ENCODE results near the gene SLFN5. TPM values are rescaled to one million over a fixed set of nuclear protein-coding genes. Genes with fewer than 3 reads are reported as not detected.

SLFN5 gene
- total and polyA plus RNA-seq, 4 donors, result 3.3 to 66.3 (median 22.5) TPM

DNA sequence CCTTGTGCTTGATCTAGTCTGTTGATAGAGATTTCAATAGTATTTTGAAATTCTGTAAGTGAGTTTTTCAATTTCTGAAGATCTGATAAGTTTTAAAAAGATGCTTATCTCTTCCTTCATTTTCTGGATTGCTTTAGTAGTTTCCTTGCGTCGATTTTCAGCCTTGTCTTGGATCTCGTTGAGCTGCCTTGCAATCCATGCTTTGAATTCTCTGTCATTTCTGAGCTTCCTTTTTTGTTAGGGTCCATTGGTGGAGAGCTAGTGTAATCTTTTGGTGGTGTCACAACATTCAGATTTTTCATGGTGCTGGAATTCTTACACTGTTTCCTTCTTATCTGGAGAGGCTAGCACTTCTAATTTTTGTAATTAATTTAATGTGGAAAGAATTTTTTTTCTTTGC lies 69.5 kb downstream of the SLFN5 start:
- H3K27ac ChIP-seq (ENCODE audit: low read depth in 1 of 2, low read length in 2 of 2), result no peak overlapping the region
- no peak for ATAC-seq (ENCODE audit: low FRiP score)
- WGBS, 2 donors, result 62 to 67% methylated on average over 3 of the region's 3 CpGs

GRCh38 chr17:35312790-35313711 lies 70.2 kb downstream of the SLFN5 start:
- H3K4me1 ChIP-seq (ENCODE audit: control insufficient read depth in 1 of 2, insufficient read depth in 2 of 2, low read length in 2 of 2), result no peaks in the 10 kb centered on the region
- no peaks in the 10 kb centered on the region for H3K27me3 ChIP-seq (ENCODE audit: control insufficient read depth in 1 of 2, insufficient read depth in 2 of 2, low read length in 1 of 2)
- H3K36me3 ChIP-seq (ENCODE audit: control insufficient read depth in 1 of 2, insufficient read depth in 2 of 2, low read length in 1 of 2), result no peaks in the 10 kb centered on the region
- ATAC-seq (ENCODE audit: low FRiP score) (peak; percentile 93), DNase-seq (peak in 1 of 2 donors; percentile 70)
- H3K4me3 ChIP-seq (ENCODE audit: low read length in 2 of 2), result peak overlapping the region in 1 of 2 donors; percentile 38
- no peaks in the 10 kb centered on the region for H3K9me3 ChIP-seq (ENCODE audit: control insufficient read depth, low read length)
- H3K27ac ChIP-seq (ENCODE audit: low read depth in 1 of 2, low read length in 2 of 2), result no peak overlapping the region
- intact Hi-C loops (cut with DNase I), result loop anchor here in 1 of 2 donors (5.0 kb wide), 1 partner anchor 224 kb away; the partner anchor contains the start of gene SLFN12L
- WGBS, 2 donors, result 4 to 5% methylated on average over 20 of the region's 20 CpGs

More for the DNA sequence above, 69.5 kb downstream of the SLFN5 start:
- no peaks in the 10 kb centered on the region for H3K36me3 ChIP-seq (ENCODE audit: control insufficient read depth in 1 of 2, insufficient read depth in 2 of 2, low read length in 1 of 2)
- no peaks in the 10 kb centered on the region for H3K9me3 ChIP-seq (ENCODE audit: control insufficient read depth, low read length)
- intact Hi-C loops (cut with DNase I), result loop anchor here in 1 of 2 donors (5.0 kb wide), 1 partner anchor 225 kb away; the partner anchor contains the start of gene SLFN12L
- no peaks in the 10 kb centered on the region for H3K27me3 ChIP-seq (ENCODE audit: control insufficient read depth in 1 of 2, insufficient read depth in 2 of 2, low read length in 1 of 2)
- DNase-seq, result no peak
- no peaks in the 10 kb centered on the region for H3K4me1 ChIP-seq (ENCODE audit: control insufficient read depth in 1 of 2, insufficient read depth in 2 of 2, low read length in 2 of 2)
- H3K4me3 ChIP-seq (ENCODE audit: low read length in 2 of 2), result no peak overlapping the region

- peak; percentile 56 to 79 for DNase-seq
- ATAC-seq (ENCODE audit: low FRiP score), result peak; percentile 51
- H3K27ac ChIP-seq (ENCODE audit: low read depth in 1 of 2, low read length in 2 of 2), result no peak overlapping the region
- intact Hi-C loops (cut with DNase I), result loop anchor here (2.0 to 5.0 kb wide), 2 partner anchors 61 to 223 kb away; partner anchors contain the start of gene SLFN12L (in 1 of the 2)
- H3K4me1 ChIP-seq (ENCODE audit: control insufficient read depth in 1 of 2, insufficient read depth in 2 of 2, low read length in 2 of 2), result no peaks in the 10 kb centered on the region
- H3K9me3 ChIP-seq (ENCODE audit: control insufficient read depth, low read length), result no peaks in the 10 kb centered on the region
- 15 to 18% methylated on average over 19 of the region's 19 CpGs for WGBS, 2 donors
- H3K36me3 ChIP-seq (ENCODE audit: control insufficient read depth in 1 of 2, insufficient read depth in 2 of 2, low read length in 1 of 2), result no peaks in the 10 kb centered on the region
- H3K4me3 ChIP-seq (ENCODE audit: low read length in 2 of 2), result no peak overlapping the region
- H3K27me3 ChIP-seq (ENCODE audit: control insufficient read depth in 1 of 2, insufficient read depth in 2 of 2, low read length in 1 of 2), result no peaks in the 10 kb centered on the region
Measured at GRCh38 chr17:35313875-35314409, 71.1 kb downstream of the SLFN5 start.

- Histone ChIP-seq H3K9me3 (ENCODE audit: control insufficient read depth, low read length) (no peaks in the 10 kb centered on the region), H3K4me1 (ENCODE audit: control insufficient read depth in 1 of 2, insufficient read depth in 2 of 2, low read length in 2 of 2) (no peaks in the 10 kb centered on the region), H3K4me3 (ENCODE audit: low read length in 2 of 2) (no peak overlapping the region), H3K27me3 (ENCODE audit: control insufficient read depth in 1 of 2, insufficient read depth in 2 of 2, low read length in 1 of 2) (no peaks in the 10 kb centered on the region), H3K27ac (ENCODE audit: low read depth in 1 of 2, low read length in 2 of 2) (no peak overlapping the region), H3K36me3 (ENCODE audit: control insufficient read depth in 1 of 2, insufficient read depth in 2 of 2, low read length in 1 of 2) (no peaks in the 10 kb centered on the region)
- 82 to 87% methylated on average over 9 of the region's 9 CpGs for WGBS, 2 donors
- DNase-seq (no peak), ATAC-seq (ENCODE audit: low FRiP score) (peak; percentile 45)
- intact Hi-C loops (cut with DNase I), result loop anchor here (2.0 to 5.0 kb wide), 2 partner anchors 60 to 223 kb away; partner anchors contain the start of gene SLFN12L (in 1 of the 2)
Measured at GRCh38 chr17:35314415-35315216, 71.7 kb downstream of the SLFN5 start.

DNA sequence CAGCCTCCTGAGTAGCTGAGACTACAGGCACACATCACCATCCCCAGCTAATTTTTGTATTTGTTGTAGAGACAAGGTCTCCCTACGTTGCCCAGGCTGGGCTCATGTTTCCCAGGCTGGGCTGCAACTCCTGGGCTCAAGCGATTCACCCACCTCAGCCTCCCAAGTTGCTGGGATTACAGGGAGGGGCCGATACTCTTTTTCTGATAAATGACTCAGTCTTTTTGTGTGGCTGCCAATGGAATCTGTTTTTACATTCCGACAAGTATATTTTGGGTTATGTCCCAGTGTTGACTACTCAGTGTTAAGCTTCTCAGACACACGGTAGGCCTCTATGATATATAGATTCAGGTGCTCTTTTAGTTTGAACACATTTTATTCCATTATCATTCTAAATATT lies 72.4 kb downstream of the SLFN5 start:
- 3 to 9% methylated on average over 5 of the region's 5 CpGs for WGBS, 2 donors
- DNase-seq (peak in 1 of 2 donors; percentile 55), ATAC-seq (ENCODE audit: low FRiP score) (peak; percentile 34)
- intact Hi-C loops (cut with DNase I), result loop anchor here in 1 of 2 donors (2.0 kb wide), 1 partner anchor 60 kb away; no protein-coding TSS in a partner anchor
- Histone ChIP-seq H3K27me3 (ENCODE audit: control insufficient read depth in 1 of 2, insufficient read depth in 2 of 2, low read length in 1 of 2) (no peaks in the 10 kb centered on the region), H3K4me3 (ENCODE audit: low read length in 2 of 2) (no peak overlapping the region), H3K36me3 (ENCODE audit: control insufficient read depth in 1 of 2, insufficient read depth in 2 of 2, low read length in 1 of 2) (no peaks in the 10 kb centered on the region), H3K9me3 (ENCODE audit: control insufficient read depth, low read length) (no peaks in the 10 kb centered on the region), H3K4me1 (ENCODE audit: control insufficient read depth in 1 of 2, insufficient read depth in 2 of 2, low read length in 2 of 2) (no peaks in the 10 kb centered on the region), H3K27ac (ENCODE audit: low read depth in 1 of 2, low read length in 2 of 2) (no peak overlapping the region)

DNA sequence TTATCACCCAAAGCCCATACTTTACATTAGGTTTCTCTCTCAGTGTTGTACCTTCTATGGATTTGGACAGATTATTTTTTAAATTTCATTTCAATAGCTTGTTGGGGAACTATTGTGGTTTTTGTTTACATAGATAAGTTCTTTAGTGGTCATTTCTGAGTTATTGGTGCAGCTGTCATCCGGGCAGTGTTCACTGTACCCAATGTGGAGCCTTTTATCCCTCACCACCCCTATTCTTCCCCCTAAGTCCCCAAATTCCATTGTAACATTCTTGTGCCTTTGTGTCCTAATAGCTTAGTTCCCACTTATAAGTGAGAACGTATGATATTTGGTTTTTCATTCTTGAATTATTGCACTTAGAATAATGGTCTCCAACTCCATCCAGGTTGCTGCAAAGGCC lies 73.1 kb downstream of the SLFN5 start:
- H3K4me3 ChIP-seq (ENCODE audit: low read length in 2 of 2), result no peak overlapping the region
- H3K9me3 ChIP-seq (ENCODE audit: control insufficient read depth, low read length), result no peaks in the 10 kb centered on the region
- H3K4me1 ChIP-seq (ENCODE audit: control insufficient read depth in 1 of 2, insufficient read depth in 2 of 2, low read length in 2 of 2), result no peaks in the 10 kb centered on the region
- WGBS, 2 donors, result 78 to 81% methylated on average over 2 of the region's 2 CpGs
- ATAC-seq (ENCODE audit: low FRiP score), result no peak
- intact Hi-C loops (cut with DNase I), result loop anchor here in 1 of 2 donors (2.0 kb wide), 1 partner anchor 59 kb away; no protein-coding TSS in a partner anchor
- no peaks in the 10 kb centered on the region for H3K27me3 ChIP-seq (ENCODE audit: control insufficient read depth in 1 of 2, insufficient read depth in 2 of 2, low read length in 1 of 2)
- DNase-seq, result no peak
- no peak overlapping the region for H3K27ac ChIP-seq (ENCODE audit: low read depth in 1 of 2, low read length in 2 of 2)
- no peaks in the 10 kb centered on the region for H3K36me3 ChIP-seq (ENCODE audit: control insufficient read depth in 1 of 2, insufficient read depth in 2 of 2, low read length in 1 of 2)

DNA sequence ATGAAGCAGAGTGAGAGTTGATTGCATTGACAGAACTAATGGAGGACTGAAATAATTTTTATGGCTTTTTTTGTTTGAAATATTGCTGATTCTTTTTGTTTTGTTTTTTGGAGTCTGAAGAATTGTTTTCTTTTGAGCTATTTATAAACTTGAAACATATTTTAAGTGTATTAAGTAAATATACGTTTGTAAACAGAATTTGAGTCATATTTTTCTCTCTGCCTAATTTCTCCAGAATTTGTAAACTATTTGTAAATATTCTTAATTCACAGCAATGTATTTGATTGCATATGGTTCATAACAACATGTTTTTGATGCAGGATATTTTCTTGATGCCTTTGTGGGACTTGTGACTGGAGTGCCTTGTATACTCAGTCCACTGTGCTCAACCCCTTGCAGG lies 79.9 kb downstream of the SLFN5 start:
- Histone ChIP-seq H3K9me3 (ENCODE audit: control insufficient read depth, low read length) (peaks cover 2% of the 10 kb centered on the region), H3K36me3 (ENCODE audit: control insufficient read depth in 1 of 2, insufficient read depth in 2 of 2, low read length in 1 of 2) (peaks cover 0 to 2% of the 10 kb centered on the region in 2 donors), H3K27ac (ENCODE audit: low read depth in 1 of 2, low read length in 2 of 2) (no peak overlapping the region), H3K4me3 (ENCODE audit: low read length in 2 of 2) (no peak overlapping the region), H3K27me3 (ENCODE audit: control insufficient read depth in 1 of 2, insufficient read depth in 2 of 2, low read length in 1 of 2) (no peaks in the 10 kb centered on the region), H3K4me1 (ENCODE audit: control insufficient read depth in 1 of 2, insufficient read depth in 2 of 2, low read length in 2 of 2) (no peaks in the 10 kb centered on the region)
- 67 to 68% methylated on average over 1 of the region's 1 CpG for WGBS, 2 donors
- ATAC-seq (ENCODE audit: low FRiP score) (no peak), DNase-seq (no peak)
- intact Hi-C loops (cut with DNase I), result no loop called here
